Lower lobe of right lung (tissue), 2 donors: ENCODE results near the gene PATJ. TPM values are rescaled to one million over a fixed set of nuclear protein-coding genes. Genes with fewer than 3 reads are reported as not detected.

Experiments
- ATAC-seq, 2 donors: fragments of 200-7000 bp; cut with Tn5 transposase; one replicate each; pipeline ENCODE4 v1.9.1; 2020 to 2022; ENCODE audit warnings: mild to moderate bottlenecking in 2 of 2, moderate library complexity in 2 of 2
- DNase-seq: peaks from one replicate; pipeline ENCODE4 v3.0.0-alpha.2; 2020
- H3K27ac ChIP-seq: fragments of 200-600 bp; one replicate; pipeline ENCODE4 v1.8.0; 2022
- H3K27me3 ChIP-seq: fragments of 200-600 bp; one replicate; pipeline ENCODE4 v1.8.0; 2022; ENCODE audit warnings: low read depth
- H3K36me3 ChIP-seq: fragments of 200-600 bp; one replicate; pipeline ENCODE4 v1.8.0; 2022; ENCODE audit warnings: mild to moderate bottlenecking
- H3K4me1 ChIP-seq: fragments of 200-600 bp; one replicate; pipeline ENCODE4 v1.8.0; 2022
- H3K4me3 ChIP-seq: fragments of 200-600 bp; one replicate; pipeline ENCODE4 v1.8.0; 2022; ENCODE audit warnings: mild to moderate bottlenecking
- H3K9me3 ChIP-seq: fragments of 200-600 bp; one replicate; pipeline ENCODE4 v1.8.0; 2022
- CTCF ChIP-seq: fragments of 200-600 bp; IDR thresholded peaks from one replicate; pipeline ENCODE4 v1.8.0; 2022; ENCODE audit warnings: antibody characterized with exemption, mild to moderate bottlenecking
- intact Hi-C: fragments of 100-400 bp; cut with DNase I; formaldehyde crosslinking; loops from one replicate; pipeline ENCODE4 v1.11.0; 2022
- total RNA-seq: library from RNA; stranded (reverse); fragmentation: NEBNext Ultra II Directional; extraction: Animal tissue kit (Norgen Biotek cat#: 25700); gene quantifications from one replicate; pipeline ENCODE4 v1.2.1, GENCODE V29; 2021
- donor health status: DM: no; HTN: yes; CAD: no; lungs with severe emphysema.

The PATJ gene
- total RNA-seq, 1 donor from 2014 or later, result 63.9 TPM

DNA sequence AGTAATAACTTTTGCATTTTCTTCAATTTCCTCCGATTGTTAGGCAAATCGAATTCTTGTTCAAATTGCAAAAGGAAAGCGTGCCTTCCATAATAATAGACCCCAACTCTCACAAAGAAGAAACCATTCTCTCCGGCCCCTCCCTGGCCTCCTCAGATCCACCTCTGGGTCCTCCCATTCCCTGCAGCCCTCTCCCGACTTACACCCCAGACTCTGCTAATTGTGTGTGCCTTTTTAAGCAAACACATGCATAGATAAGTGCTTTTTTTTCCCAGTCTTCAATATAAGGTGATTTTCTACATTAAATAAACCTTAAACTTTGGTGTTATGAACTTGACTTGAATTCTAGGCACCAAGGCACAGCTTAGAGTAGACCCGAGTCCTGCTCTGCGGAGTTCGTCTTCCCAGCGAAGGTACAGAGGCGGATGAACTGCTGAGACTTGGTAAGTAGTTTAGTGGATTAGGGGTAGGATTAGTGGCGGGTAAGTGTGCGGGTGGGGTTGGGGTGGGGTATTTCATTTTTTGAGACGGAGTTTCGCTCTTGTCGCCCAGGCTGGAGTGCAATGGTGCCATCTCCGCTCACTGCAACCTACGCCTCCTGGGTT, 453.9 kb downstream of the PATJ start:
- Histone ChIP-seq H3K27me3 (peaks cover 27% of the 10 kb centered on the region), H3K36me3 (no peaks in the 10 kb centered on the region), H3K4me3 (no peak overlapping the region), H3K27ac (no peak overlapping the region), H3K4me1 (no peaks in the 10 kb centered on the region), H3K9me3 (no peaks in the 10 kb centered on the region)
- DNase-seq (no peak), ATAC-seq (no peak)
- intact Hi-C loops, result no loop called here
- TF ChIP-seq CTCF, result no peak

GRCh38 chr1:62198069-62198780, 455.9 kb downstream of the PATJ start:
- no peak overlapping the region for H3K4me3 ChIP-seq
- ATAC-seq (no peak), DNase-seq (no peak)
- intact Hi-C loops, result no loop called here
- no peaks in the 10 kb centered on the region for H3K9me3 ChIP-seq
- peaks cover 27% of the 10 kb centered on the region for H3K27me3 ChIP-seq
- no peaks in the 10 kb centered on the region for H3K4me1 ChIP-seq
- H3K36me3 ChIP-seq, result no peaks in the 10 kb centered on the region
- no peak for TF ChIP-seq CTCF
- no peak overlapping the region for H3K27ac ChIP-seq

- Histone ChIP-seq H3K9me3 (no peaks in the 10 kb centered on the region), H3K4me3 (no peak overlapping the region), H3K4me1 (no peaks in the 10 kb centered on the region), H3K27me3 (peaks cover 26% of the 10 kb centered on the region), H3K27ac (no peak overlapping the region), H3K36me3 (no peaks in the 10 kb centered on the region)
- no peak for TF ChIP-seq CTCF
- intact Hi-C loops, result no loop called here
- DNase-seq (no peak), ATAC-seq (no peak)
Observed at GRCh38 chr1:62198781-62199125, 456.5 kb downstream of the PATJ start.

- Histone ChIP-seq H3K36me3 (no peaks in the 10 kb centered on the region), H3K27ac (no peak overlapping the region), H3K27me3 (no peaks in the 10 kb centered on the region), H3K9me3 (peaks cover 6% of the 10 kb centered on the region), H3K4me1 (no peaks in the 10 kb centered on the region), H3K4me3 (no peak overlapping the region)
- no peak for TF ChIP-seq CTCF
- intact Hi-C loops, result no loop called here
- DNase-seq (no peak), ATAC-seq (no peak)
Observed at GRCh38 chr1:62207187-62207586, 464.9 kb downstream of the PATJ start.

GRCh38 chr1:62208087-62208486, 465.8 kb downstream of the PATJ start:
- Histone ChIP-seq H3K4me1 (no peaks in the 10 kb centered on the region), H3K27ac (no peak overlapping the region), H3K9me3 (peaks cover 6% of the 10 kb centered on the region), H3K36me3 (no peaks in the 10 kb centered on the region), H3K27me3 (no peaks in the 10 kb centered on the region), H3K4me3 (no peak overlapping the region)
- intact Hi-C loops, result no loop called here
- no peak for DNase-seq
- no peak for TF ChIP-seq CTCF
- ATAC-seq, result no peak
